LNCaP clone FGC (cell line): ENCODE measurements around the gene KLF4.
A peak's percentile ranks its signal among the peaks of the same experiment; 100 is the strongest.

ENCODE experiments used
- DNase-seq: peaks from one replicate; pipeline ENCODE4 v3.0.0-alpha.2; 2011; ENCODE audit warnings: low read depth
- H3K4me3 ChIP-seq: 2 replicates; pipeline ENCODE4 v1.5.1; 2011; ENCODE audit warnings: mild to moderate bottlenecking, low read depth, low read length, control low read depth
- TF ChIP-seq, protein P1 (sequence below): IDR thresholded peaks from 2 replicates; pipeline ENCODE4 v1.5.1; 2012; ENCODE audit warnings: mild to moderate bottlenecking; ENCODE audit not compliant: control insufficient read depth, insufficient read depth; ENCODE audit errors: extremely low read depth

The KLF4 gene

DNA sequence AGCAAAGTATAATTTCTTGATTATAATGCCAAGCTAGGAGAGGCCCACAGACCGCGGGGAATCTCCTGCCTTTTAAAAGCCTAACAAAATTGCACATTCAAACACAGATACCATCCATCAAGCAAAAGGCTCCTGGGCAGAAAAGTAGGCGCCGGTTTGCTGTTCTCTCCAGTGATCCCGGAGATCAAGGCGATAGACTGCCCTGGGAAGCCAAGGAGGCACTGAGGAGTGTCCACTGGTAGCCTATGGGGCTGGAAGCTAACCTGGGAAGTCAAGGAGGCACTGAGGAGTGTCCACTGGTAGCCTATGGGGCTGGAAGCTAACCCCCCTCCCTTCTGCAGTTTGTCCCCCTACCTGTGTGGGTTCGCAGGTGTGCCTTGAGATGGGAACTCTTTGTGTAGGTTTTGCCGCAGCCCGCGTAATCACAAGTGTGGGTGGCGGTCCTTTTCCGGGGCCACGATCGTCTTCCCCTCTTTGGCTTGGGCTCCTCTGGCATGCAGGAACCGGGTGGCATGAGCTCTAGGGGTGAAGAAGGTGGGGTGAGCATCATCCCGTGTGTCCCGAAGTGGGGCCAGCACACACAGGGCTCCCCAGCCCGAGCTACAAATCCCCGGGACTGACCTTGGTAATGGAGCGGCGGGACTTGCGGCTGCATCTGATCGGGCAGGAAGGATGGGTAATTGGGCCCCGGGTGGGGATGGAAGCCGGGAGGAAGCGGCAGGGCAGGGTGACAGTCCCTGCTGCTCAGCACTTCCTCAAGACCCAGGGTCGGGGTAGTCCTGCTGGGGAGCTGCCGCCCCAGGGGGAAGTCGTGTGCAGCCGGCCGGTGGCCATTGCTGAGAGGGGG lies 2.7 kb downstream of the KLF4 start:
- TF ChIP-seq, protein P1, sequence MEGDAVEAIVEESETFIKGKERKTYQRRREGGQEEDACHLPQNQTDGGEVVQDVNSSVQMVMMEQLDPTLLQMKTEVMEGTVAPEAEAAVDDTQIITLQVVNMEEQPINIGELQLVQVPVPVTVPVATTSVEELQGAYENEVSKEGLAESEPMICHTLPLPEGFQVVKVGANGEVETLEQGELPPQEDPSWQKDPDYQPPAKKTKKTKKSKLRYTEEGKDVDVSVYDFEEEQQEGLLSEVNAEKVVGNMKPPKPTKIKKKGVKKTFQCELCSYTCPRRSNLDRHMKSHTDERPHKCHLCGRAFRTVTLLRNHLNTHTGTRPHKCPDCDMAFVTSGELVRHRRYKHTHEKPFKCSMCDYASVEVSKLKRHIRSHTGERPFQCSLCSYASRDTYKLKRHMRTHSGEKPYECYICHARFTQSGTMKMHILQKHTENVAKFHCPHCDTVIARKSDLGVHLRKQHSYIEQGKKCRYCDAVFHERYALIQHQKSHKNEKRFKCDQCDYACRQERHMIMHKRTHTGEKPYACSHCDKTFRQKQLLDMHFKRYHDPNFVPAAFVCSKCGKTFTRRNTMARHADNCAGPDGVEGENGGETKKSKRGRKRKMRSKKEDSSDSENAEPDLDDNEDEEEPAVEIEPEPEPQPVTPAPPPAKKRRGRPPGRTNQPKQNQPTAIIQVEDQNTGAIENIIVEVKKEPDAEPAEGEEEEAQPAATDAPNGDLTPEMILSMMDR = no peak
- H3K4me3 ChIP-seq = no peak overlapping the region
- DNase-seq = no peak

DNA sequence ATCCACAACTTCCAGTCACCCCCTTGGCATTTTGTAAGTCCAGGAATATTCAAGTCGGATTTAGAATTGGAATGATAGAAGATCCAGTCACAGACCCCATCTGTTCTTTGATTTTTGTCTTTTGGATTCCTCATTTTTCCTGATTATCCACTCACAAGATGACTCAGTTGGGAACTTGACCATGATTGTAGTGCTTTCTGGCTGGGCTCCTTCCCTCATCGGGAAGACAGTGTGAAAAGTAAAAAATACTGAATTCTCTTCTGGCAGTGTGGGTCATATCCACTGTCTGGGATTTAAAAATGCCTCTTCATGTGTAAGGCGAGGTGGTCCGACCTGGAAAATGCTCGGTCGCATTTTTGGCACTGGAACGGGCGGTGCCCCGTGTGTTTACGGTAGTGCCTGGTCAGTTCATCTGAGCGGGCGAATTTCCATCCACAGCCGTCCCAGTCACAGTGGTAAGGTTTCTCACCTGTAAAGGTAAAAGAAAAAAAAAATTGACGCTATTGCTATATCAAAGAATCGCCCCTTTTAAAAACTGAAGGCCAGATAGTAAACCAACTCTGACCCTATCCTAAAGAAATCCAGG lies 4.0 kb downstream of the KLF4 start:
- TF ChIP-seq, protein P1 = no peak
- no peak overlapping the region for H3K4me3 ChIP-seq
- no peak for DNase-seq

DNA sequence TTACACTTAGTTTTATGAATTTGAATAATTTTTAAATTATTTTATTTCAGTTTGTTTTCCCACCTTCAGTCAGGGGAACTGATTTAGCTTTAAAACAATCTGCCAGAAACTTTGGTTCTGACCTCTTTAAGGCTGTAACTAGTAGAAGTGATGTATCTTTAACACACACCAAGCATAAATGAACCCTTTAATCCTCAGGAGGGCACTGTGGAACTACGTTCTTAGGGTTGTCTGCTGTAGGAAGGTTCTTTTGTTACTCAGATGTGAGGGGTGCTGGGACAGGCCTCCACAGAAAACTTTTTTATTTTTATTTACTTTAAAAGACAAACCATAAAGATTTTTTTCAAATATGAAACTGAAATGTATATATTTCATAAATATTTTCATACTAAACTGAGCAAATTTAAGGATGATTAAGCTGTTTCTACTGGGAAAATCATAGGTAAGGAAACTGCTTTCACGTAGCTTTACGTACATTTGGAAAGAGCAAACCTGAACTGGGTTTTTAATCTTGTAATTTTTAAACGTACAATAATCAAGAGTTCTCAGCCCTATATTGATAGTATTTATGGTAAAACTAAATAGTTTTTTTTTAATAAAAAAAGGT lies 5.3 kb downstream of the KLF4 start:
- peak; percentile 72 for DNase-seq
- TF ChIP-seq, protein P1 = peak; percentile 82
- H3K4me3 ChIP-seq = no peak overlapping the region

DNA sequence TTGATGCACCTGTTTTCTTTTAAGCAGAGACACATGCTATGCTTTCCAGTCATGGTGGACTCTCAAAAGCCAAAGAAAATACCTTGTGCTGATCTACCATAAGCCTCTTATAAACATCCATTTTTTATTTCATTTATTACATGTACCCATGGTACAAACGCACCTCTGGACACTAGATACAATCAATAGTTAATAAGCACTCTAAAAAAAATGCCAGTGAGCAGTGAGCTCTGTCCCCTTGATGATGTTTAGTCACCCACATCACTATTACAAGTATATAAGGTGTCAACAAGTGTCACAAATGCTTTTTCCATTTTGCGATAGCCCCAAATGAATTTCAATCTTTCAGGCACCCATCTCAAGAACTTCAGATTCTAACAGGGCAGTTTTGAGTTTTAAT lies 5.9 kb downstream of the KLF4 start:
- DNase-seq = no peak
- H3K4me3 ChIP-seq = no peak overlapping the region
- TF ChIP-seq, protein P1 = no peak

DNA sequence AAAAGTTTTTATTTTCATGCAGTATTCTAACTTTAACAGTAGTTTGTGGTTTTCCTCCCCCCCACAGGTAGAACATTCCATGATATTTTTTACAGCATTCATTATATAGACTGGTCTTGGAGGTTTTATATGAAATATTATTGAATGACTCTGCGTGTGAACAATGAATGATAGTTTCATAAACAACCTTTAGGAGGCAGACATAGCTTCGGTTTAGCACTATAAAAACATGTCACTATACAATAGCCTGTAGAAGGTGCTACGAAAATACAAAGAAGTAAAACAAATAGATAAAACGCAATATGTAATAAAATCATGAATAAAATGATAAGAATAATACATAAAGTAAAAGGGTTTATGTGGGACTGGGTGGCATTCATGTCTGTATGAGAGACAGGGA lies 8.5 kb downstream of the KLF4 start:
- peak; percentile 15 for DNase-seq
- H3K4me3 ChIP-seq = no peak overlapping the region
- TF ChIP-seq, protein P1 = peak; percentile 45

DNA sequence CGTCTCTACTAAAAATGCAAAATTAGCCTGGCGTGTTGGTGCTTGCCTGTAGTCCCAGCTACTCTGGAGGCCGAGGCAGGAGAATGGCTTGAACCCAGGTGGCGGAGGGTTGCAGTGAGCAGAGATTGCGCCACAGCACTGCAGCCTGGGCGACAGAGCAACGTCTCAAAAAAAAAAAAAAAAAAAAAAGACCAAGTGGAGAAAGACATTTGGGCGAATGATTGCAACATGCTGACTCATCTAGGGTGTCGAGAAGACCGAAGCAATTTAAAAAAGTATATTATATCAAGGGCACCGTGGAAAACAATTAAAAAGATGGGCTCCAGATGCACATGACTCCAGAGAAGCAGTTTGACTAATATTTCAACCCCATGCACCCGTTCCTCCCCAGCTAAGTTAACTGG lies 9.2 kb downstream of the KLF4 start:
- TF ChIP-seq, protein P1 = no peak
- H3K4me3 ChIP-seq = no peak overlapping the region
- DNase-seq = no peak

DNA sequence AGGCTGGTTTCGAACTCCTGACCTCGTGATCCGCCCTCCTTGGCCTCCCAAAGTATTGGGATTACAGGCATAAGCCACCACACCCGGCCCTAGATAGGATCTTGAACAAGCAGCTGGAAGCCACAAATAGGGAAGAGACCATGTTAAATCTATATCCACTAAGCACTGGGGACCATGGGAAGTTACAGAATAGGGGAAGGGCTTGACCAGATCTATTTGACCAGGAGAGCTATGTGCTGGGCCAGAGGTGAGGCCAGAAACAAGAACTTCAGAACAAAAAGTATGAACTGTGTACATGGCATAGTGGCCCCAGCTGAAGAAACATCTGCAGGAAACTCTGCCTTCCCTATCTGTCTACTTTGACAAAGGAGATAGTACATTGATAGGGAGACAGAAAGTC lies 10.8 kb downstream of the KLF4 start:
- DNase-seq = no peak
- TF ChIP-seq, protein P1 = no peak
- H3K4me3 ChIP-seq = no peak overlapping the region
